ENCODE data around the gene DIPK2A. TPM values are rescaled to one million over a fixed set of nuclear protein-coding genes. Genes with fewer than 3 reads are reported as not detected.

The DIPK2A gene, protein sequence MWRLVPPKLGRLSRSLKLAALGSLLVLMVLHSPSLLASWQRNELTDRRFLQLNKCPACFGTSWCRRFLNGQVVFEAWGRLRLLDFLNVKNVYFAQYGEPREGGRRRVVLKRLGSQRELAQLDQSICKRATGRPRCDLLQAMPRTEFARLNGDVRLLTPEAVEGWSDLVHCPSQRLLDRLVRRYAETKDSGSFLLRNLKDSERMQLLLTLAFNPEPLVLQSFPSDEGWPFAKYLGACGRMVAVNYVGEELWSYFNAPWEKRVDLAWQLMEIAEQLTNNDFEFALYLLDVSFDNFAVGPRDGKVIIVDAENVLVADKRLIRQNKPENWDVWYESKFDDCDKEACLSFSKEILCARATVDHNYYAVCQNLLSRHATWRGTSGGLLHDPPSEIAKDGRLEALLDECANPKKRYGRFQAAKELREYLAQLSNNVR
- total RNA-seq (2014; rRNA removed; shearing (Covaris generic)) (38.5 and 44.8 TPM in 2 replicates), polyA plus RNA-seq (2016; fragmentation: Nextera tagmentation; extraction: Ambion mirVana) (15.8 and 19.0 TPM in 2 replicates)
- long read RNA-seq, full-length matches to known transcripts, result 4 of 6 reads
- long read RNA-seq, partial matches to known transcripts, result 0 of 6 reads
- long read RNA-seq, other reads (novel, unspliced or antisense), result 2 of 6 reads

DNA sequence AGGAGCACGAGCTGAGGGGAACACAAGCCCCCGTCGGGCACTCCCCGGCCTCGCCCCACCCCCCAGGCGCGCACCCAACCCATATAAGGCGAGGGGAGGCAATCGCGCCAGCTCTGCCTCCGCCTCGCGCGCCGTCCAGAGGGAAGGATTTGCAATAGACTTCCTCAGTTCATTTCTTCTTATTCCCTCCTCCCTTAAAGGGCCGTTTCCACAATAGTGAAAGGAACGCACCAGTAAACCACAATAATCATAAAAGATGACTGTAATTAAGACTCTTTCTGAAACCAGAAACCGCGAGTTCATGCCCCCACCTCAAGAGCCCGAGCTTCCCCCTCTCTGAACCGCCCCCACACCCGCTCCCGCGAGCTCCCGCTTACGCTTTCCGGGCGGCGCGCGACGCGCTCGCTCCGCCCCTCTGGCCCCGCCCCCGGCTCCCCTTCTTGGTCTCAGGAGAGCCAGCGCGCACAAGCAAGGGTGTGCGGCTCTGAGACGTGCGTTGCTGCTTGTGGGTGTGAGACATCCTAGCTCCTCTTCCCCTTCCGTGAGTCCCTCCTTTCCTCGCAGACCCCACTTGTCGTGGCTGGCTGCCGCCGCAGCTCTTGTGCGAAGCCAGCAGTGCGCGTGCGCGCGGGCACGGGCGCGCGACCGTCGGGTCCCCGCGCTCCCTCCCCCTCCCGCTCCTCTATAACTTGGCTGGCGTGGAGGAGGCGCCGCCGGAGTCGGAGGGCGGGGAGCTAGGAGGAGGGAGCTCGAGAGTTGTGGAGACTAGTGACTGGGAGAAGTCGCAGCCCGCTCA, at the start of gene DIPK2A:
DIPK2A (plus strand) TSS at position 465 of the 796 bp plus-strand sequence. CDS start 510 bp downstream, outside the sequence.
- Histone ChIP-seq H3K36me3 (ENCODE audit: insufficient read depth) (no peaks in the 10 kb centered on the region), H3K79me2 (replicated peaks; ENCODE audit: insufficient read depth) (peaks cover 36% of the 10 kb centered on the region), H3K27me3 (ENCODE audit: insufficient read depth) (no peaks in the 10 kb centered on the region), H3K27ac (ENCODE audit: low read depth) (peak within 1 kb of the TSS; percentile 90), H3K4me1 (ENCODE audit: insufficient read depth) (peaks cover 23% of the 10 kb centered on the region), H4K20me1 (replicated peaks; ENCODE audit: insufficient read depth) (peaks cover 9% of the 10 kb centered on the region; the same call in 1 of the 2 replicates), H3K9me2 (ENCODE audit: insufficient read depth) (no peaks in the 10 kb centered on the region), H3K4me2 (peak within 1 kb of the TSS; percentile 88), H2AFZ (peak within 1 kb of the TSS; percentile 89), H3K4me3 (peak within 1 kb of the TSS; percentile 91), H3F3A (replicated peaks; ENCODE audit: low read depth) (no peaks in the 10 kb centered on the region)
- peak within 1 kb of the TSS; percentile 99 for H3K27ac Mint-ChIP-seq
- peaks cover 10% of the 10 kb centered on the region for H3K27me3 Mint-ChIP-seq (ENCODE audit: insufficient read depth, low read depth, poor library complexity)
- peak; percentile 94 for TF ChIP-seq POLR2AphosphoS5 (IDR thresholded peaks at IDR 0.05; ENCODE audit: low read depth)
- no peak for TF ChIP-seq ZNF331 (CRISPR knock-in tag; IDR thresholded peaks at IDR 0.05; ENCODE audit: low read depth)
- TF ChIP-seq STAT1 (IDR thresholded peaks at IDR 0.05; ENCODE audit: unreplicated experiment), result no peak
- TF ChIP-seq, protein P1, sequence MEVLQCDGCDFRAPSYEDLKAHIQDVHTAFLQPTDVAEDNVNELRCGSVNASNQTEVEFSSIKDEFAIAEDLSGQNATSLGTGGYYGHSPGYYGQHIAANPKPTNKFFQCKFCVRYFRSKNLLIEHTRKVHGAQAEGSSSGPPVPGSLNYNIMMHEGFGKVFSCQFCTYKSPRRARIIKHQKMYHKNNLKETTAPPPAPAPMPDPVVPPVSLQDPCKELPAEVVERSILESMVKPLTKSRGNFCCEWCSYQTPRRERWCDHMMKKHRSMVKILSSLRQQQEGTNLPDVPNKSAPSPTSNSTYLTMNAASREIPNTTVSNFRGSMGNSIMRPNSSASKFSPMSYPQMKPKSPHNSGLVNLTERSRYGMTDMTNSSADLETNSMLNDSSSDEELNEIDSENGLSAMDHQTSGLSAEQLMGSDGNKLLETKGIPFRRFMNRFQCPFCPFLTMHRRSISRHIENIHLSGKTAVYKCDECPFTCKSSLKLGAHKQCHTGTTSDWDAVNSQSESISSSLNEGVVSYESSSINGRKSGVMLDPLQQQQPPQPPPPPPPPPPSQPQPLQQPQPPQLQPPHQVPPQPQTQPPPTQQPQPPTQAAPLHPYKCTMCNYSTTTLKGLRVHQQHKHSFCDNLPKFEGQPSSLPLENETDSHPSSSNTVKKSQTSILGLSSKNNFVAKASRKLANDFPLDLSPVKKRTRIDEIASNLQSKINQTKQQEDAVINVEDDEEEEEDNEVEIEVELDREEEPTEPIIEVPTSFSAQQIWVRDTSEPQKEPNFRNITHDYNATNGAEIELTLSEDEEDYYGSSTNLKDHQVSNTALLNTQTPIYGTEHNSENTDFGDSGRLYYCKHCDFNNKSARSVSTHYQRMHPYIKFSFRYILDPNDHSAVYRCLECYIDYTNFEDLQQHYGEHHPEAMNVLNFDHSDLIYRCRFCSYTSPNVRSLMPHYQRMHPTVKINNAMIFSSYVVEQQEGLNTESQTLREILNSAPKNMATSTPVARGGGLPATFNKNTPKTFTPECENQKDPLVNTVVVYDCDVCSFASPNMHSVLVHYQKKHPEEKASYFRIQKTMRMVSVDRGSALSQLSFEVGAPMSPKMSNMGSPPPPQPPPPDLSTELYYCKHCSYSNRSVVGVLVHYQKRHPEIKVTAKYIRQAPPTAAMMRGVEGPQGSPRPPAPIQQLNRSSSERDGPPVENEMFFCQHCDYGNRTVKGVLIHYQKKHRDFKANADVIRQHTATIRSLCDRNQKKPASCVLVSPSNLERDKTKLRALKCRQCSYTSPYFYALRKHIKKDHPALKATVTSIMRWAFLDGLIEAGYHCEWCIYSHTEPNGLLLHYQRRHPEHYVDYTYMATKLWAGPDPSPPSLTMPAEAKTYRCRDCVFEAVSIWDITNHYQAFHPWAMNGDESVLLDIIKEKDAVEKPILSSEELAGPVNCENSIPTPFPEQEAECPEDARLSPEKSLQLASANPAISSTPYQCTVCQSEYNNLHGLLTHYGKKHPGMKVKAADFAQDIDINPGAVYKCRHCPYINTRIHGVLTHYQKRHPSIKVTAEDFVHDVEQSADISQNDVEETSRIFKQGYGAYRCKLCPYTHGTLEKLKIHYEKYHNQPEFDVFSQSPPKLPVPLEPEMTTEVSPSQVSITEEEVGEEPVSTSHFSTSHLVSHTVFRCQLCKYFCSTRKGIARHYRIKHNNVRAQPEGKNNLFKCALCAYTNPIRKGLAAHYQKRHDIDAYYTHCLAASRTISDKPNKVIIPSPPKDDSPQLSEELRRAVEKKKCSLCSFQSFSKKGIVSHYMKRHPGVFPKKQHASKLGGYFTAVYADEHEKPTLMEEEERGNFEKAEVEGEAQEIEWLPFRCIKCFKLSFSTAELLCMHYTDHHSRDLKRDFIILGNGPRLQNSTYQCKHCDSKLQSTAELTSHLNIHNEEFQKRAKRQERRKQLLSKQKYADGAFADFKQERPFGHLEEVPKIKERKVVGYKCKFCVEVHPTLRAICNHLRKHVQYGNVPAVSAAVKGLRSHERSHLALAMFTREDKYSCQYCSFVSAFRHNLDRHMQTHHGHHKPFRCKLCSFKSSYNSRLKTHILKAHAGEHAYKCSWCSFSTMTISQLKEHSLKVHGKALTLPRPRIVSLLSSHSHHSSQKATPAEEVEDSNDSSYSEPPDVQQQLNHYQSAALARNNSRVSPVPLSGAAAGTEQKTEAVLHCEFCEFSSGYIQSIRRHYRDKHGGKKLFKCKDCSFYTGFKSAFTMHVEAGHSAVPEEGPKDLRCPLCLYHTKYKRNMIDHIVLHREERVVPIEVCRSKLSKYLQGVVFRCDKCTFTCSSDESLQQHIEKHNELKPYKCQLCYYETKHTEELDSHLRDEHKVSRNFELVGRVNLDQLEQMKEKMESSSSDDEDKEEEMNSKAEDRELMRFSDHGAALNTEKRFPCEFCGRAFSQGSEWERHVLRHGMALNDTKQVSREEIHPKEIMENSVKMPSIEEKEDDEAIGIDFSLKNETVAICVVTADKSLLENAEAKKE (CRISPR knock-in tag; IDR thresholded peaks at IDR 0.05), result no peak
- TF ChIP-seq CREB1 (CRISPR knock-in tag; IDR thresholded peaks at IDR 0.05; ENCODE audit: low read depth), result peak; percentile 34
- TF ChIP-seq, protein P2, sequence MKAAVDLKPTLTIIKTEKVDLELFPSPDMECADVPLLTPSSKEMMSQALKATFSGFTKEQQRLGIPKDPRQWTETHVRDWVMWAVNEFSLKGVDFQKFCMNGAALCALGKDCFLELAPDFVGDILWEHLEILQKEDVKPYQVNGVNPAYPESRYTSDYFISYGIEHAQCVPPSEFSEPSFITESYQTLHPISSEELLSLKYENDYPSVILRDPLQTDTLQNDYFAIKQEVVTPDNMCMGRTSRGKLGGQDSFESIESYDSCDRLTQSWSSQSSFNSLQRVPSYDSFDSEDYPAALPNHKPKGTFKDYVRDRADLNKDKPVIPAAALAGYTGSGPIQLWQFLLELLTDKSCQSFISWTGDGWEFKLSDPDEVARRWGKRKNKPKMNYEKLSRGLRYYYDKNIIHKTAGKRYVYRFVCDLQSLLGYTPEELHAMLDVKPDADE (IDR thresholded peaks at IDR 0.05), result peak; percentile 46; the same call in 1 of the 2 replicates
- TF ChIP-seq JUNB (IDR thresholded peaks at IDR 0.05; ENCODE audit: unreplicated experiment), result no peak
- peak within 1 kb of the TSS; percentile 94 for H3K4me3 Mint-ChIP-seq
- peak; percentile 70 for ATAC-seq
- H3K9me3 Mint-ChIP-seq, result no peaks in the 10 kb centered on the region; the same call in 2 of the 3 replicates
- peak; percentile 94 for DNase-seq (ENCODE audit: low spot score)
- H3K4me1 Mint-ChIP-seq, result peaks cover 34% of the 10 kb centered on the region
- H3K36me3 Mint-ChIP-seq (ENCODE audit: low read depth), result peaks cover 4% of the 10 kb centered on the region; the same call in 1 of the 3 replicates
